Duodenal mucosa (tissue), 2 donors: Measurements from ENCODE around the gene C6orf132.

Experiments
- H3K27ac ChIP-seq: one replicate; pipeline ENCODE4 v1.7.0; 2013; ENCODE audit warnings: low read depth, low read length
- H3K27me3 ChIP-seq, 2 donors: one replicate each; pipeline ENCODE4 v1.7.0; 2013; ENCODE audit warnings: low read length in 2 of 2, control low read depth in 1 of 2; ENCODE audit not compliant: insufficient read depth in 2 of 2, control insufficient read depth in 1 of 2
- H3K36me3 ChIP-seq, 2 donors: one replicate each; pipeline ENCODE4 v1.7.0; 2013; ENCODE audit warnings: low read length in 2 of 2, control low read depth in 1 of 2; ENCODE audit not compliant: insufficient read depth in 2 of 2, control insufficient read depth in 1 of 2
- H3K4me1 ChIP-seq, 2 donors: one replicate each; pipeline ENCODE4 v1.7.0; 2013; ENCODE audit warnings: low read length in 2 of 2, control low read depth in 1 of 2; ENCODE audit not compliant: insufficient read depth in 2 of 2, control insufficient read depth in 1 of 2
- H3K4me3 ChIP-seq, 2 donors: one replicate each; pipeline ENCODE4 v1.7.0; 2013; ENCODE audit warnings: low read length in 2 of 2, low read depth in 1 of 2
- H3K9ac ChIP-seq, 2 donors: one replicate each; pipeline ENCODE4 v1.7.0; 2013; ENCODE audit warnings: low read length in 2 of 2, low read depth in 1 of 2
- H3K9me3 ChIP-seq, 2 donors: one replicate each; pipeline ENCODE4 v1.7.0; 2013; ENCODE audit warnings: low read length in 2 of 2, control low read depth in 1 of 2; ENCODE audit not compliant: control insufficient read depth in 1 of 2

C6orf132 gene

GRCh38 chr6:42152024-42152423 lies 9.6 kb upstream of the C6orf132 start:
- Histone ChIP-seq H3K4me1 (peaks cover 7 to 22% of the 10 kb centered on the region in 2 donors), H3K27me3 (no peaks in the 10 kb centered on the region), H3K9ac (no peak overlapping the region), H3K27ac (no peak overlapping the region), H3K36me3 (no peaks in the 10 kb centered on the region), H3K4me3 (no peak overlapping the region), H3K9me3 (no peaks in the 10 kb centered on the region)

- Histone ChIP-seq H3K4me1 (peaks cover 7 to 24% of the 10 kb centered on the region in 2 donors), H3K4me3 (no peak overlapping the region), H3K9me3 (no peaks in the 10 kb centered on the region), H3K36me3 (no peaks in the 10 kb centered on the region), H3K27me3 (no peaks in the 10 kb centered on the region), H3K9ac (no peak overlapping the region), H3K27ac (no peak overlapping the region)
Measured at GRCh38 chr6:42150254-42150653, 7.8 kb upstream of the C6orf132 start.

- Histone ChIP-seq H3K9me3 (no peaks in the 10 kb centered on the region), H3K9ac (no peak overlapping the region), H3K4me3 (no peak overlapping the region), H3K27ac (no peak overlapping the region), H3K27me3 (peaks cover 0 to 4% of the 10 kb centered on the region in 2 donors), H3K4me1 (peaks cover 7 to 16% of the 10 kb centered on the region in 2 donors), H3K36me3 (no peaks in the 10 kb centered on the region)
Measured at GRCh38 chr6:42148058-42148457, 5.6 kb upstream of the C6orf132 start.

GRCh38 chr6:42147138-42147562 lies 4.7 kb upstream of the C6orf132 start:
- Histone ChIP-seq H3K36me3 (no peaks in the 10 kb centered on the region), H3K4me1 (peaks cover 7 to 16% of the 10 kb centered on the region in 2 donors), H3K9ac (no peak overlapping the region), H3K9me3 (no peaks in the 10 kb centered on the region), H3K4me3 (no peak overlapping the region), H3K27me3 (peaks cover 0 to 9% of the 10 kb centered on the region in 2 donors), H3K27ac (no peak overlapping the region)

GRCh38 chr6:42141603-42142117 lies 760 bp downstream of the C6orf132 start:
- Histone ChIP-seq H3K9ac (peak overlapping the region; percentile 84 to 93), H3K4me3 (peak overlapping the region; percentile 72 to 81), H3K9me3 (no peaks in the 10 kb centered on the region)

GRCh38 chr6:42140756-42141602 lies 1.4 kb downstream of the C6orf132 start:
- Histone ChIP-seq H3K27me3 (peaks cover 0 to 9% of the 10 kb centered on the region in 2 donors), H3K9me3 (no peaks in the 10 kb centered on the region), H3K4me3 (peak overlapping the region; percentile 72 to 81), H3K36me3 (no peaks in the 10 kb centered on the region), H3K27ac (peak overlapping the region; percentile 84), H3K9ac (peak overlapping the region; percentile 84 to 93), H3K4me1 (peaks cover 37 to 38% of the 10 kb centered on the region in 2 donors)

More at GRCh38 chr6:42141603-42142117, 760 bp downstream of the C6orf132 start:
- H3K27ac ChIP-seq: peak overlapping the region; percentile 84
- H3K27me3 ChIP-seq: peaks cover 0 to 9% of the 10 kb centered on the region in 2 donors
- H3K36me3 ChIP-seq: no peaks in the 10 kb centered on the region
- H3K4me1 ChIP-seq: peaks cover 30 to 32% of the 10 kb centered on the region in 2 donors

GRCh38 chr6:42140032-42140431 lies 2.4 kb downstream of the C6orf132 start:
- Histone ChIP-seq H3K4me3 (peak overlapping the region; percentile 72 to 81), H3K27ac (peak overlapping the region; percentile 84), H3K36me3 (no peaks in the 10 kb centered on the region), H3K9ac (peak overlapping the region; percentile 84 to 93), H3K9me3 (no peaks in the 10 kb centered on the region), H3K27me3 (peaks cover 0 to 9% of the 10 kb centered on the region in 2 donors), H3K4me1 (peaks cover 37 to 38% of the 10 kb centered on the region in 2 donors)

GRCh38 chr6:42138630-42139619 lies 3.5 kb downstream of the C6orf132 start:
- Histone ChIP-seq H3K27me3 (peaks cover 0 to 9% of the 10 kb centered on the region in 2 donors), H3K4me3 (peak overlapping the region; percentile 23 to 37), H3K9me3 (no peaks in the 10 kb centered on the region), H3K27ac (peak overlapping the region; percentile 65), H3K9ac (peak overlapping the region in 1 of 2 donors; percentile 22), H3K4me1 (peaks cover 41% of the 10 kb centered on the region in 2 donors), H3K36me3 (peaks cover 0 to 3% of the 10 kb centered on the region in 2 donors)

GRCh38 chr6:42138190-42138589 lies 4.2 kb downstream of the C6orf132 start:
- H3K27ac ChIP-seq: peak overlapping the region; percentile 11
- H3K4me3 ChIP-seq: peak overlapping the region in 1 of 2 donors; percentile 23
- H3K4me1 ChIP-seq: peaks cover 45 to 46% of the 10 kb centered on the region in 2 donors

More at GRCh38 chr6:42138190-42138589, 4.2 kb downstream of the C6orf132 start:
- Histone ChIP-seq H3K9ac (peak overlapping the region in 1 of 2 donors; percentile 22), H3K9me3 (no peaks in the 10 kb centered on the region), H3K27me3 (peaks cover 0 to 4% of the 10 kb centered on the region in 2 donors), H3K36me3 (peaks cover 0 to 7% of the 10 kb centered on the region in 2 donors)
